PC-9 (cell line): ENCODE data around the gene FBXO44.

Source experiments
- CTCF ChIP-seq: fragments of 200-600 bp; sonication (generic); conservative IDR thresholded peaks from 2 replicates; pipeline ENCODE4 v1.6.1; 2017; ENCODE audit warnings: mixed run types, antibody characterized with exemption, mild to moderate bottlenecking, moderate library complexity
- EZH2 ChIP-seq: fragments of 200-600 bp; sonication (generic); IDR thresholded peaks from 2 replicates; pipeline ENCODE4 v1.8.0; 2017; ENCODE audit warnings: antibody characterized with exemption, low read depth

GRCh38 chr1:11676386-11677103, 21.9 kb downstream of the FBXO44 start:
- TF ChIP-seq CTCF (no peak), EZH2 (no peak)
